HEK293 (cell line): Measurements from ENCODE around the gene OLIG2.

Source experiments
- CTCF ChIA-PET: fragments of 350-600 bp; formaldehyde crosslinking; extraction: SDS; loops from one replicate; lab custom pipeline; 2021; ENCODE audit warnings: antibody characterized with exemption; lab: Yijun Ruan, JAX
- POLR2A ChIA-PET: fragments of 300-600 bp; formaldehyde crosslinking; extraction: SDS; loops from one replicate; lab custom pipeline; 2020; ENCODE audit warnings: antibody characterized with exemption, inconsistent platforms; lab: Yijun Ruan, JAX
- H3K27ac ChIP-seq: fragments of 200-500 bp; sonication (Bioruptor generic); 2 replicates; pipeline ENCODE4 v1.5.1; 2014; ENCODE audit warnings: low read depth, low read length, control low read depth, inconsistent platforms; ENCODE audit errors: extremely low read depth
- H3K36me3 ChIP-seq, 2 experiments: fragments of 200-500 bp in 1 of 2; sonication (Bioruptor generic) in 1 of 2; 1 replicate in 1 of 2; 2 replicates in 1 of 2; pipeline ENCODE4 v1.5.1; 2014 to 2017; ENCODE audit warnings: inconsistent platforms in 2 of 2, low read length in 2 of 2; ENCODE audit not compliant: control insufficient read depth in 2 of 2, insufficient read depth in 1 of 2
- H3K4me1 ChIP-seq: fragments of 200-500 bp; sonication (Bioruptor generic); 2 replicates; pipeline ENCODE4 v1.5.1; 2014; ENCODE audit warnings: mild to moderate bottlenecking, low read length, inconsistent platforms; ENCODE audit not compliant: control insufficient read depth, insufficient read depth
- H3K4me3 ChIP-seq: 2 replicates; pipeline ENCODE4 v1.5.1; 2011; ENCODE audit warnings: low read depth, mild to moderate bottlenecking, control low read depth, low read length, moderate library complexity
- H3K9me3 ChIP-seq: fragments of 200-500 bp; sonication (Bioruptor generic); 2 replicates; pipeline ENCODE4 v1.5.1; 2014; ENCODE audit warnings: low read depth, low read length, inconsistent platforms; ENCODE audit not compliant: control insufficient read depth, insufficient read depth
- PRDM2 ChIP-seq: fragments of 450-650 bp; formaldehyde crosslinking; IDR thresholded peaks from 2 replicates; pipeline ENCODE4 v1.5.1; 2016; ENCODE audit warnings: missing biosample characterization, missing genetic modification characterization, borderline replicate concordance
- ZBTB17 ChIP-seq: fragments of 450-650 bp; formaldehyde crosslinking; IDR thresholded peaks from 2 replicates; pipeline ENCODE4 v1.5.1; 2016; ENCODE audit warnings: missing biosample characterization, missing genetic modification characterization
- ZBTB26 ChIP-seq: fragments of 450-650 bp; formaldehyde crosslinking; optimal IDR thresholded peaks from 2 replicates; pipeline ENCODE3; 2016; ENCODE audit warnings: missing biosample characterization, mild to moderate bottlenecking, missing genetic modification characterization
- ZNF24 ChIP-seq: fragments of 450-650 bp; formaldehyde crosslinking; IDR thresholded peaks from 2 replicates; pipeline ENCODE4 v1.5.1; 2016; ENCODE audit warnings: missing biosample characterization, missing genetic modification characterization
- ZNF248 ChIP-seq: fragments of 450-650 bp; formaldehyde crosslinking; IDR thresholded peaks from 2 replicates; pipeline ENCODE4 v1.5.1; 2017; ENCODE audit warnings: missing biosample characterization, missing genetic modification characterization
- ZNF311 ChIP-seq: fragments of 450-650 bp; formaldehyde crosslinking; IDR thresholded peaks from 2 replicates; pipeline ENCODE4 v1.5.1; 2017; ENCODE audit warnings: missing biosample characterization, missing genetic modification characterization, borderline replicate concordance
- ZNF37A ChIP-seq: fragments of 450-650 bp; IDR thresholded peaks from 2 replicates; pipeline ENCODE4 v1.5.1; 2018; ENCODE audit warnings: missing biosample characterization, missing genetic modification characterization
- ZNF416 ChIP-seq: fragments of 450-650 bp; formaldehyde crosslinking; IDR thresholded peaks from 2 replicates; pipeline ENCODE4 v1.5.1; 2016; ENCODE audit warnings: missing biosample characterization, missing genetic modification characterization
- ZNF449 ChIP-seq: fragments of 450-650 bp; formaldehyde crosslinking; IDR thresholded peaks from 2 replicates; pipeline ENCODE4 v1.5.1; 2017; ENCODE audit warnings: missing biosample characterization, mild to moderate bottlenecking, missing genetic modification characterization, moderate library complexity
- ZNF521 ChIP-seq: fragments of 450-650 bp; formaldehyde crosslinking; IDR thresholded peaks from 2 replicates; pipeline ENCODE4 v1.5.1; 2017; ENCODE audit warnings: missing biosample characterization, mild to moderate bottlenecking, missing genetic modification characterization
- ZNF529 ChIP-seq: fragments of 450-650 bp; formaldehyde crosslinking; IDR thresholded peaks from 2 replicates; pipeline ENCODE4 v1.5.1; 2017; ENCODE audit warnings: missing genetic modification characterization, missing biosample characterization; ENCODE audit not compliant: insufficient replicate concordance
- ZNF558 ChIP-seq: fragments of 450-650 bp; formaldehyde crosslinking; IDR thresholded peaks from 2 replicates; pipeline ENCODE4 v1.5.1; 2016; ENCODE audit warnings: missing biosample characterization, missing genetic modification characterization
- ZNF610 ChIP-seq: fragments of 450-650 bp; formaldehyde crosslinking; IDR thresholded peaks from 2 replicates; pipeline ENCODE4 v1.5.1; 2016; ENCODE audit warnings: missing biosample characterization, missing genetic modification characterization, borderline replicate concordance
- ZNF785 ChIP-seq: fragments of 450-650 bp; formaldehyde crosslinking; IDR thresholded peaks from 2 replicates; pipeline ENCODE4 v1.5.1; 2016; ENCODE audit warnings: missing biosample characterization, missing genetic modification characterization
- ZXDB ChIP-seq: fragments of 450-650 bp; formaldehyde crosslinking; IDR thresholded peaks from 2 replicates; pipeline ENCODE4 v1.5.1; 2016; ENCODE audit warnings: missing biosample characterization, missing genetic modification characterization
- TF ChIP-seq, protein P1 (sequence below): fragments of 450-650 bp; formaldehyde crosslinking; IDR thresholded peaks from 2 replicates; pipeline ENCODE4 v1.5.1; 2016; ENCODE audit warnings: missing biosample characterization, missing genetic modification characterization
- TF ChIP-seq, protein P2 (sequence below): fragments of 450-650 bp; formaldehyde crosslinking; IDR thresholded peaks from 2 replicates; pipeline ENCODE4 v1.5.1; 2017; ENCODE audit warnings: missing biosample characterization, missing genetic modification characterization

The OLIG2 gene

DNA sequence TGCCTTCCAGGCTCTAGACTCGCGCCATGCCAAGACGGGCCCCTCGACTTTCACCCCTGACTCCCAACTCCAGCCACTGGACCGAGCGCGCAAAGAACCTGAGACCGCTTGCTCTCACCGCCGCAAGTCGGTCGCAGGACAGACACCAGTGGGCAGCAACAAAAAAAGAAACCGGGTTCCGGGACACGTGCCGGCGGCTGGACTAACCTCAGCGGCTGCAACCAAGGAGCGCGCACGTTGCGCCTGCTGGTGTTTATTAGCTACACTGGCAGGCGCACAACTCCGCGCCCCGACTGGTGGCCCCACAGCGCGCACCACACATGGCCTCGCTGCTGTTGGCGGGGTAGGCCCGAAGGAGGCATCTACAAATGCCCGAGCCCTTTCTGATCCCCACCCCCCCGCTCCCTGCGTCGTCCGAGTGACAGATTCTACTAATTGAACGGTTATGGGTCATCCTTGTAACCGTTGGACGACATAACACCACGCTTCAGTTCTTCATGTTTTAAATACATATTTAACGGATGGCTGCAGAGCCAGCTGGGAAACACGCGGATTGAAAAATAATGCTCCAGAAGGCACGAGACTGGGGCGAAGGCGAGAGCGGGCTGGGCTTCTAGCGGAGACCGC lies 2.0 kb upstream of the OLIG2 start:
- Histone ChIP-seq H3K9me3 (no peaks in the 10 kb centered on the region), H3K4me1 (no peaks in the 10 kb centered on the region), H3K27ac (no peak overlapping the region), H3K4me3 (no peak overlapping the region), H3K36me3 (no peaks in the 10 kb centered on the region)
- ChIA-PET POLR2A (no interaction called here), CTCF (interaction anchor here (0.6 to 2.3 kb wide), 4 partner anchors 30 to 548 kb away, joined by 3 to 11 read pairs (median 4); no protein-coding TSS in a partner anchor)
- TF ChIP-seq ZNF558 (tag by site-specific recombination) (no peak), ZNF24 (no peak), ZNF416 (no peak), ZNF311 (tag by site-specific recombination) (no peak), ZBTB17 (tag by site-specific recombination) (no peak), ZNF785 (no peak), ZNF449 (tag by site-specific recombination) (no peak), PRDM2 (tag by site-specific recombination) (no peak), ZBTB26 (tag by site-specific recombination) (no peak), ZNF37A (tag by site-specific recombination) (no peak), ZXDB (tag by site-specific recombination) (no peak), ZNF529 (no peak), ZNF610 (tag by site-specific recombination) (no peak), ZNF248 (tag by site-specific recombination) (no peak), ZNF521 (tag by site-specific recombination) (no peak)
- TF ChIP-seq, protein P1, sequence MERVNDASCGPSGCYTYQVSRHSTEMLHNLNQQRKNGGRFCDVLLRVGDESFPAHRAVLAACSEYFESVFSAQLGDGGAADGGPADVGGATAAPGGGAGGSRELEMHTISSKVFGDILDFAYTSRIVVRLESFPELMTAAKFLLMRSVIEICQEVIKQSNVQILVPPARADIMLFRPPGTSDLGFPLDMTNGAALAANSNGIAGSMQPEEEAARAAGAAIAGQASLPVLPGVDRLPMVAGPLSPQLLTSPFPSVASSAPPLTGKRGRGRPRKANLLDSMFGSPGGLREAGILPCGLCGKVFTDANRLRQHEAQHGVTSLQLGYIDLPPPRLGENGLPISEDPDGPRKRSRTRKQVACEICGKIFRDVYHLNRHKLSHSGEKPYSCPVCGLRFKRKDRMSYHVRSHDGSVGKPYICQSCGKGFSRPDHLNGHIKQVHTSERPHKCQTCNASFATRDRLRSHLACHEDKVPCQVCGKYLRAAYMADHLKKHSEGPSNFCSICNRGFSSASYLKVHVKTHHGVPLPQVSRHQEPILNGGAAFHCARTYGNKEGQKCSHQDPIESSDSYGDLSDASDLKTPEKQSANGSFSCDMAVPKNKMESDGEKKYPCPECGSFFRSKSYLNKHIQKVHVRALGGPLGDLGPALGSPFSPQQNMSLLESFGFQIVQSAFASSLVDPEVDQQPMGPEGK (tag by site-specific recombination), result no peak
- TF ChIP-seq, protein P2, sequence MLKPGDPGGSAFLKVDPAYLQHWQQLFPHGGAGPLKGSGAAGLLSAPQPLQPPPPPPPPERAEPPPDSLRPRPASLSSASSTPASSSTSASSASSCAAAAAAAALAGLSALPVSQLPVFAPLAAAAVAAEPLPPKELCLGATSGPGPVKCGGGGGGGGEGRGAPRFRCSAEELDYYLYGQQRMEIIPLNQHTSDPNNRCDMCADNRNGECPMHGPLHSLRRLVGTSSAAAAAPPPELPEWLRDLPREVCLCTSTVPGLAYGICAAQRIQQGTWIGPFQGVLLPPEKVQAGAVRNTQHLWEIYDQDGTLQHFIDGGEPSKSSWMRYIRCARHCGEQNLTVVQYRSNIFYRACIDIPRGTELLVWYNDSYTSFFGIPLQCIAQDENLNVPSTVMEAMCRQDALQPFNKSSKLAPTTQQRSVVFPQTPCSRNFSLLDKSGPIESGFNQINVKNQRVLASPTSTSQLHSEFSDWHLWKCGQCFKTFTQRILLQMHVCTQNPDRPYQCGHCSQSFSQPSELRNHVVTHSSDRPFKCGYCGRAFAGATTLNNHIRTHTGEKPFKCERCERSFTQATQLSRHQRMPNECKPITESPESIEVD (tag by site-specific recombination), result no peak
